Adrenal gland (tissue), 12 donors: ENCODE measurements around the gene TAS2R19. TPM values are rescaled to one million over a fixed set of nuclear protein-coding genes. Genes with fewer than 3 reads are reported as not detected.

Experiments used
- DNase-seq, 7 donors: peaks; one replicate each; pipeline ENCODE4 v3.0.0-alpha.2; 2019 to 2020
- H3K27ac ChIP-seq, 5 donors: fragments of 200-600 bp; sonication (generic) in 4 of 5; 1 replicate in 3 of 5; 2 replicates in 2 of 5; pipeline versions ENCODE4 v1.5.1 to v1.8.0; 2016 to 2020; ENCODE audit warnings: mild to moderate bottlenecking in 1 of 5
- H3K27me3 ChIP-seq: fragments of 200-600 bp; 2 replicates; pipeline ENCODE4 v1.8.0; 2021
- H3K36me3 ChIP-seq, 2 donors: fragments of 200-600 bp; replicated peaks in 1 of 2; 1 replicate in 1 of 2; 2 replicates in 1 of 2; pipeline versions ENCODE4 v1.5.1 to v1.8.0; 2018 to 2022
- H3K4me1 ChIP-seq, 2 donors: fragments of 200-600 bp; replicated peaks in 1 of 2; 1 replicate in 1 of 2; 2 replicates in 1 of 2; pipeline versions ENCODE4 v1.5.1 to v1.8.0; 2018 to 2021
- H3K4me3 ChIP-seq, 4 donors: fragments of 200-600 bp; sonication (generic) in 3 of 4; one replicate each; pipeline ENCODE4 v1.5.1; 2016 to 2018
- H3K9me3 ChIP-seq, 3 donors: fragments of 200-600 bp; sonication (generic) in 1 of 3; replicated peaks in 1 of 3; 1 replicate in 2 of 3; 2 replicates in 1 of 3; pipeline versions ENCODE4 v1.5.1 to v1.8.0; 2016 to 2021
- CTCF ChIP-seq, 6 experiments: fragments of 450-650 bp in 4 of 6; fragments of 200-600 bp in 2 of 6; sonication (generic) in 1 of 6; IDR thresholded peaks; 1 replicate in 5 of 6; 2 replicates in 1 of 6; pipeline versions ENCODE4 v1.5.1 to v1.8.0; 2016 to 2021; ENCODE audit warnings: antibody characterized with exemption in 6 of 6, mild to moderate bottlenecking in 2 of 6, moderate library complexity in 1 of 6
- POLR2A ChIP-seq, 2 donors: fragments of 450-650 bp; IDR thresholded peaks; one replicate each; pipeline ENCODE4 v1.6.1; 2017; ENCODE audit warnings: antibody characterized with exemption in 2 of 2, mild to moderate bottlenecking in 2 of 2, moderate library complexity in 1 of 2
- WGBS, 4 donors: extraction: QIAGEN DNeasy Blood & Tissue Kit in 2 of 4; methylation state at CpG; one replicate each; pipeline versions ENCODE4 v1.1.5 to v1.1.7; 2013 to 2017; 5-methylcytosine and 5-hydroxymethylcytosine counted together
- intact Hi-C, 2 donors: fragments of 100-400 bp; cut with DNase I; formaldehyde crosslinking; loops; one replicate each; pipeline versions ENCODE4 v1.14.1 to v1.15.0; 2022 to 2023
- polyA plus RNA-seq, 3 donors: library from polyadenylated mRNA; stranded (reverse); fragments of 200-250 nt in 2 of 3; fragments of 350-450 nt in 1 of 3; fragmentation: Illumina TruSeq in 1 of 3; extraction: RNeasy Lipid Tissue Mini Kit (QIAGEN cat#74804) in 1 of 3; gene quantifications; one replicate each; pipeline ENCODE4 v1.2.3, GENCODE V29; 2013 to 2014
- total RNA-seq, 9 donors: library from RNA; depleted of rRNA in 4 of 9; stranded (reverse); fragments of >200 nt in 4 of 9; fragments of 120-200 nt in 1 of 9; fragmentation: NEBNext Ultra II Directional in 1 of 9; extraction: Animal tissue kit (Norgen Biotek cat#: 25700) in 1 of 9; gene quantifications; one replicate each; pipeline versions ENCODE4 v1.1.0 to v1.2.4, GENCODE V29; 2013 to 2023
- donor health status: healthy with polysubstance abuse.
- donor health status: Bipolar disorder and iron deficiency.
- donor health status: DM: yes; HTN: yes; CAD: no.
- donor health status: DM: no; HTN: no; CAD: no.
- donor health status: DM: no; HTN: no; CAD: no.
- donor health status: DM: yes; HTN: yes; CAD: no.

TAS2R19 gene
- total and polyA plus RNA-seq, 12 donors = 0.41 to 18.9 (median 3.1) TPM; not detected in 2

DNA sequence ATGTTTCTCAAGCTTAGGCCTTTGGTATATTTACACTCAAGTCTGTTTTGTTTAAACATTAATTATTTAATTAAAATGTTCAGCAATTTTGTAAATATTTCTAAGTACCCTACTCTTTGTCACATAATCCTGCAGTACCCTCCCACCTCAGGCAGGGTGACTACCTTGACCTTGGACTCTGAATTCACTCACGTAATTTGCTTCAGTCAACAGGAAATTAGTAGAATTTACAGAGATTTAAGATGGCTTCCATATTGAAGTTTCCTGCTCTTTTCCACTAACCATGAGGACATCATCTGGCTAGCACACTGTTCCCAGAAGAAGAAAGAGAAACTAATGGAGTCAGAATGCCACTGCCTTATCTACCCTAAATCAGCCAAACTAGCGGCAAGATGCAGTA is 967 bp upstream of the TAS2R19 start:
- Histone ChIP-seq H3K36me3 (no peaks in the 10 kb centered on the region), H3K27me3 (no peaks in the 10 kb centered on the region), H3K4me3 (no peak overlapping the region), H3K27ac (no peak overlapping the region), H3K9me3 (no peaks in the 10 kb centered on the region), H3K4me1 (no peaks in the 10 kb centered on the region)
- no peak for DNase-seq
- WGBS, 4 donors = 72 to 83% (median 78%) methylated on average over 2 of the region's 2 CpGs
- TF ChIP-seq POLR2A (IDR thresholded peaks at IDR 0.05) (no peak), CTCF (IDR thresholded peaks at IDR 0.05) (no peak)
- intact Hi-C loops = no loop called here

GRCh38 chr12:11016937-11017336 is 5.5 kb downstream of the TAS2R19 start:
- Histone ChIP-seq H3K4me1 (no peaks in the 10 kb centered on the region), H3K4me3 (no peak overlapping the region), H3K27me3 (no peaks in the 10 kb centered on the region), H3K36me3 (no peaks in the 10 kb centered on the region), H3K9me3 (no peaks in the 10 kb centered on the region), H3K27ac (no peak overlapping the region)
- WGBS, 4 donors = 40 to 98% (median 90%) methylated on average over 1 of the region's 1 CpG
- intact Hi-C loops = no loop called here
- DNase-seq = no peak
- no peak for TF ChIP-seq POLR2A (IDR thresholded peaks at IDR 0.05)
- TF ChIP-seq CTCF (IDR thresholded peaks at IDR 0.05) = no peak

GRCh38 chr12:11015775-11016430 is 6.5 kb downstream of the TAS2R19 start:
- no peaks in the 10 kb centered on the region for H3K9me3 ChIP-seq
- no peaks in the 10 kb centered on the region for H3K27me3 ChIP-seq
- no peak overlapping the region for H3K4me3 ChIP-seq
- no peaks in the 10 kb centered on the region for H3K4me1 ChIP-seq
- no peak overlapping the region for H3K27ac ChIP-seq
- DNase-seq = no peak
- no peaks in the 10 kb centered on the region for H3K36me3 ChIP-seq
- intact Hi-C loops = no loop called here
- 82 to 88% (median 86%) methylated on average over 4 of the region's 4 CpGs for WGBS, 4 donors
- no peak for TF ChIP-seq POLR2A (IDR thresholded peaks at IDR 0.05)
- no peak for TF ChIP-seq CTCF (IDR thresholded peaks at IDR 0.05)

DNA sequence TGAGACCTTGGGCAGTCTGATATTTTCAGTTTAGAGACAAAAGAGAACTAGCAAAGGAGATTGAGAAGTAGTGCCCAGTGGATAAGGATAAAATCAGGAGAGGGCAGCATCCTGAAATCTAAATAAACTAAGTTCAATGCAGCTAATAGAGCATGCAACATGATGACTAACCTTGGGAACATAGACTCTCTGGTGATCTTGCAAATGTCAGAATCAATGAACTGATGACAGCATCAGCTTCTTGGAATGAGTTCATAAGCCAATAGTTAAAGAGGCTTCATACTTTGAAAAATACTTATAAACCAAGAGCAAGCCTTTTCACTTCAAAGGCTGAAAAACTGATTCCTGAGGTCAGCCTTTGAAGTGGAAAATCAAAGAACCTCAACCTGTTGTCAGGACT is 8.2 kb downstream of the TAS2R19 start:
- H3K4me3 ChIP-seq = no peak overlapping the region
- H3K36me3 ChIP-seq = no peaks in the 10 kb centered on the region
- no peak for DNase-seq
- intact Hi-C loops = no loop called here
- H3K27ac ChIP-seq = no peak overlapping the region
- TF ChIP-seq CTCF (IDR thresholded peaks at IDR 0.05) (no peak), POLR2A (IDR thresholded peaks at IDR 0.05) (no peak)
- no peaks in the 10 kb centered on the region for H3K9me3 ChIP-seq
- H3K27me3 ChIP-seq = no peaks in the 10 kb centered on the region
- no peaks in the 10 kb centered on the region for H3K4me1 ChIP-seq
